T-helper 1 cell treated with Interleukin-12 subunit alpha and Interleukin-12 subunit beta and Interleukin-4 antibody, amounts not matched to agents 30 ng/mL and 1 ng/mL, for 36 hours (primary cell): Measurements from ENCODE around the gene BICRA. TPM values are rescaled to one million over a fixed set of nuclear protein-coding genes. Genes with fewer than 3 reads are reported as not detected.
"Not testable (repeated sequence)": the region's sequence is repeated elsewhere in the genome, so short reads cannot be mapped to it uniquely, and the experiment has no call there.

Experiments
- intact Hi-C: fragments of 100-400 bp; cut with micrococcal nuclease; formaldehyde crosslinking; loops from one replicate; pipeline ENCODE4 v1.15.1; 2024
- total RNA-seq: library from RNA; stranded (reverse); gene quantifications from 2 replicates; pipeline ENCODE4 v1.2.3, GENCODE V29; 2022

Gene BICRA
- total RNA-seq, 1 donor from 2014 or later = 20.6 TPM

DNA sequence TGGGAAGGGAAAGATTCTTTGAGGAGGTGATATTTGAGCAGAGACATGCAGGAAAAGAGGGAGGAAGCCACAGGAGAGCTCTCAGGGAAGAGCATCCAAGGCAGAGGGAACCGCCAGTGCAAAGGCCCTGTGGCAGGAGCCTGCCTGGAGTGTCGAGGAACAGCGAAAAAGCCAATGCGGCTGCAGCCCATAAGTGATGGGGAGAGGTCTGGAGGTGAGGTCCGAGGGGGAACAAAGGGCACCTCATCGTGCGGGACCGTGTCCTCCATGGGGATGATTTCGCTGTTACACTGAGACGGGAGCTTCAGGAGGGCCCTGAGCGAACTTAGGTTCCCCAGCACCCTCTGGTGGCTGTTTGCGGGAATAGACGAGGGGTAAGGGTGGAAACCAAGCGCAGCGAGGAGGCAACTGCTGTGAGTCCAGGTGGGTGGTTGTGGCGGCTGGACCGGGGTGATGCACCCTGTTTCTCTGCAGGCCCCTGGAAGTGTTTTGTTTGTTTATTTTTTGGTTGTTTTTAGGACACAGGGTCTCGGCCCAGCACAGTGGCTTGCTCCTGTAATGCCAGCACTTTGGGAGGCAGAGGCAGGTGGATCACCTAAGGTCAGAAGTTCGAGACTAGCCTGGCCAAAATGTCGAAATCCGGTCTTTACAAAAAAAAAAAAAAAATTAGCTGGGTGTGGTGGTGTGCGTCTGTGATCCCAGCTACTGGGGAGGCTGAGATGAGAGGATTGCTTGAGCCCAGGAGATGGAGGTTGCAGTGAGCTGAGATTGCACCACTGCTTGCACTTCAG is 98.4 kb downstream of the BICRA start:
- intact Hi-C loops = loop anchor here (1.0 to 5.0 kb wide), 2 partner anchors 271 to 410 kb away; no protein-coding TSS in a partner anchor

DNA sequence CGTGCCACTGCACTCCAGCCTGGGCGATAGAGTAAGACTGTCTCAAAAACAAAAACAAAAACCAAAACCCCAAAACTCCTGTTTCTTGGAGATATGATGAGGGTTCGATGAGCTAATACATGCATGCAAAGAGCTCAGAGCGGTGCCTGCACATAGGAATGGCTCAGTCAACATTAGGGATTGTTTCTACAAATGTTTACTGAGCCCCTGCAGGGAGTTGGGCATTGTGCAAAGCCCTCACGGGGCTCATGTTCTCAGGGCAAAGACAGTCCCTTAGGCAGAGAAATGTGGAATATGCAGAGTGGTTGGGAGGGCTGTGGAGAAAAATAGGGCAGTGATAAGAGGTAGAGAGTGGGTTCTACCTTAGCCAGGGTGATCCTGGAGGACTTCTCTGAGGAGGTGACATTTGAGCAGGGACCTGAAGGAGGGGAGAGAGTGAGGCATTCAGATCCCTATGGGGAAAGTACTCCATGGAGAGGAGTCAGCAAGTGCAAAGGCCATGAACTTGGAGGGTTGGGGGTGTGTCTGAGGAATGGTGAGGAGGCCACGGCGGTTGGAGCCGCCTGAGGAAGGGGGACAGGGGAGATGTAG is 102.8 kb downstream of the BICRA start:
- intact Hi-C loops = no loop called here

DNA sequence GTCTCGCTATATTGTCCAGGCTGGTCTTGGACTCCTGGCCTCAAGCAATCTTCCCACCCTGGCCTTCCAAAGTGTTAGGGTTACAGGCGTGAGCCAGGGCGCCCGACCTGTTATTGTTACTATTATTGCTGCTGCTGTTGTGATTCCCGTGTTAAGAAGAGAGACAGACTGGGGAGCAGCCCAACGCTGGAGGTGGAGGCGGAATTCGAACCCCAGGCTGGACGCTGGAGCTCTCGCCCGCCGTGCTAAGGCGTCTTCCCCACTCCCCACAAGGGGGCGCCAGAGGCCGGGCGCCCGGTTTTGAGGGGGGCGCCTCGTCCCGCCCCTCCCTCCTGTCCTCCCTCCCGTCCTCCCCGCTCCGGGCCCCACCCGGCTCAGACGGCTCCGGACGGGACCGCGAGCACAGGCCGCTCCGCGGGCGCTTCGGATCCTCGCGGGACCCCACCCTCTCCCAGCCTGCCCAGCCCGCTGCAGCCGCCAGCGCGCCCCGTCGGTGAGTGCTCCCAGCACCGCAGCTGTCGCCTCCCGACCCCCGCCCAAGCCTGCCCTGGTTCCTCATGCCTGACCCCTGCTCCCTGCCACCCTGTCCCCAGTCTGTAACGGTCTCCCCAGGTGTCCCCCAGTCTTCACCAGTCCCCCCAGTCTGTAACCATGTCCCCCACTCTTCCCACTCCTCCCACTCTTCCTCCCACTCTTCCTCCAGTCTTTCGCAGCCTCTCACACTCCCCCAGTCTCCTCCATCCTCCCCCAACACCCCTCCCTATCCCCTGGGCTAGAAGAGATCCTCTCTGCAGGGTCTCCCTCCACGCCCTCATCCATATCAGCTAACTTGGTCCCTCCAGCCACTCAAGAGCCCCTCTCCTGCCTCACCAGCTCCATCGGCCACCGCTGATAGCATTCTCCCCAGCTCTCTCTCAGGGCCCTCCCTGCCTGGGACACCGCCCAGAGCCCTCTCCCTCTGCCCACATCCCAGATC is 104.4 kb downstream of the BICRA start, which contains the start of gene EHD2:
Gene EHD2 (plus strand): TSS at position 377 of the 976 bp plus-strand sequence. CDS start 3,191 bp downstream, outside the sequence.
- intact Hi-C loops = loop anchor here (1.0 kb wide), 2 partner anchors 30 to 75 kb away; no protein-coding TSS in a partner anchor

DNA sequence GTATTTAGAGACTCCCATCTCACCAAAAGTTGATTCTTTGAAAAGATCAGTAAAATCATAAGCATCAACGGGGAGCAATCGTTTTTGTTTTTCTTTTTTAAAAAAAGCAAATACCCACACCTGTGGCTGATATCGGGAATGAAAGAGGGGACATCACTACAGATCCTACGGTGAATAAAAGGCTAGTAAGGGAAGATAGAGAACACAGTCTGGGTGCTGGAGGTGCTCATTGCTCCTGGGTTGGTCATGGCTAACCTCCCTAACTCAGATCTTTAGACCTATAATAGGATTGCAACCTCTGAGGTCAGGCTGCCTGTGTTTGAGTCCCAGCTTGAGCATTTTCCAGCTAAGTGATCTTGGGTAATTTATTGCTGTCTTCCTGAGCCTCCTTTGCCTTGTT is 105.4 kb downstream of the BICRA start:
- intact Hi-C loops = no loop called here

DNA sequence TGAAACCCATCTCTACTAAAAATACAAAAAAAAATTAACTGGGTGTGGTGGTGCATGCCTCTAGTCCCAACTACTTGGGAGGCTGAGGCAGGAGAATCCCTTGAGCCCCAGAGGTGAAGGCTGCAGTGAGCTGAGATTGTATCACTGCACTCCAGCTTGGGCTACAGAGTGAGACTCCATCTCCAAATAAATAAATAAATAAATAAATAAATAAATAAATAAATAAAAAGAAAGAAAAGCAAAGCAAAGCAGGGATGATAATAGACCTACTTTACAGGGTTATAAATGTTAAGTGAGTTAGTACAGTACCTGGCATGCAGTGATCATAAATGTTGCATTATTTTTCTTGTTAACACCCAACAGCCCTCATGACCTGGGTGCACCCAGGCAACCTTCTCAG is 105.9 kb downstream of the BICRA start:
- intact Hi-C loops = not testable (repeated sequence)

DNA sequence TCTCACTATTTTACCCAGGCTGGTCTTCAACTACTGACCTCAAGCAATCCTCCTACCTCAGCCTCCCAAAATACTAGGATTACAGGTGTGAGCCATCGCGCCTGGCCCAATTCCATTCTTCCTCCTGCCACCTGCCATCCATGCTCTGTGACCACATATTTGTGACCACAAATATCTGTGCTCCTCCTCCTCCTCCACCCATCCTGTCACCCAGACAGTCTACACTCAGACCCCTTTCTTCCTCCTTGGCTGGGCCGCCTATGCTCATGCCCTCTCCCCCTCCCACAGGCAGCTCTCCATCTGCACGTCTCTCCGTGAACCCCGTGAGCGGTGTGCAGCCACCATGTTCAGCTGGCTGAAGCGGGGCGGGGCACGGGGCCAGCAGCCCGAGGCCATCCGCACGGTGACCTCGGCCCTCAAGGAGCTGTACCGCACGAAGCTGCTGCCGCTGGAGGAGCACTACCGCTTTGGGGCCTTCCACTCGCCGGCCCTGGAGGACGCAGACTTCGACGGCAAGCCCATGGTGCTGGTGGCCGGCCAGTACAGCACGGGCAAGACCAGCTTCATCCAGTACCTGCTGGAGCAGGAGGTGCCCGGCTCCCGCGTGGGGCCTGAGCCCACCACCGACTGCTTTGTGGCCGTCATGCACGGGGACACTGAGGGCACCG is 107.5 kb downstream of the BICRA start:
- intact Hi-C loops = no loop called here

DNA sequence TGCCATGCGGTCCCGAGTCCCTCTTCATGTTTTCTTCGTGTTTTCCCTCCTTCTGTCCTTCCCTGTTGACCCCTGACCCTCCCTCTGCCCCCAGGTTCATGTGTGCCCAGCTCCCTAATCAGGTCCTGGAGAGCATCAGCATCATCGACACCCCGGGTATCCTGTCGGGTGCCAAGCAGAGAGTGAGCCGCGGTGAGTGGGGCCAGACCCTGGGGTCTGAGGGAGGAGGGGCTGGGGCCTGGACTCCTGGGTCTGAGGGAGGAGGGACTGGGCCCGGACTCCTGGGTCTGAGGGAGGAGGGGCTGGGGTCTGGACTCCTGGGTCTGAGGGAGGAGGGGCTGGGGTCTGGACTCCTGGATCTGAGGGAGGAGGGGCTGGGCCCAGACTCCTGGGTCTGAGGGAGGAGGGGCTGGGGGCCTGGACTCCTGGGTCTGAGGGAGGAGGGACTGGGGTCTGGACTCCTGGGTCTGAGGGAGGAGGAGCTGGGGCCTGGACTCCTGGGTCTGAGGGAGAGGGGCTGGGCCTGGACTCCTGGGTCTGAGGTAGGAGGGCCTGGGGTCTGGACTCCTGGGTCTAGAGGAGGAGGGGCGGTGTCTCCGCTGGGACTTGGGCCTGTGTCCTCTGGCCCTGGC is 109.6 kb downstream of the BICRA start:
- intact Hi-C loops = not testable (repeated sequence)

DNA sequence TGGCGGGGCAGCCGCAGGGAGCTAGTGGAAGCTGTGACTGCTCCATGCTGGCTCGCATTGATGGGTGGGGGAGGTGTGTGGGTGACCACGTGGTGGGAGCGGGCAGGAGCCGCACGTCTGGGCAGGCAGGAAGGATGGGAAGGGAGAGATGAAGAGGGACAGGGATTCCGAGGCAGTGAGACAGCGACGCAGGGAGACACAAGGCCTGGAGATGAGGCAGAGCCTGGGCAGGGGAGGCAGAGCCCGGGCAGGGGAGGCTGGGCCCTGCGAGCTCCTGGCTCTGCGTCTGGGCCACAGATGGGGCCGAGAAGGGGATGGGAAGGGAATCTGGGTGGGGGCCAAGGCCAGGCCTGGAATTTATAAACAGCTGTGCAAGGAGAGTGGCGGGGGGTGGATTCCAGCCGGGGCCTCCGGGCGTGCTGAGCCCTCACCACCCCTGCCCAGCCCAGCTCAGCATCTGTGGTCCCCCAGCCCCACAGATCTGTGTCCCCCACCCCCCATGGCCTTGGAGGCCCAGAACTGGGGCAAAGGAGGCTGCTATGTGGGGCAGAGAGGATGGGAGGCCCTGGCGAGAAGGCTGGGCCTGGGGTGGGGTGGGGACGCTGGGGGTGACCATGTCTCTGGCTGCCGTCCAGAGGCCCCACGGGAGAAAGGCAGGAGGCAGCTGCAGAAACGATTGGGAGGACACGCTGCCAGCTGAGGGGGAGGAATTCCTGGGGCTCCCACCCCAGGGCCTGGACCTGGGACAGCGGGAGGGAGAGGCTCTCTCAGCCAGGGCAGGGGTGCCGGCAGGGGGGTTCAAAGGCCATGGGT is 110.3 kb downstream of the BICRA start:
- intact Hi-C loops = no loop called here

DNA sequence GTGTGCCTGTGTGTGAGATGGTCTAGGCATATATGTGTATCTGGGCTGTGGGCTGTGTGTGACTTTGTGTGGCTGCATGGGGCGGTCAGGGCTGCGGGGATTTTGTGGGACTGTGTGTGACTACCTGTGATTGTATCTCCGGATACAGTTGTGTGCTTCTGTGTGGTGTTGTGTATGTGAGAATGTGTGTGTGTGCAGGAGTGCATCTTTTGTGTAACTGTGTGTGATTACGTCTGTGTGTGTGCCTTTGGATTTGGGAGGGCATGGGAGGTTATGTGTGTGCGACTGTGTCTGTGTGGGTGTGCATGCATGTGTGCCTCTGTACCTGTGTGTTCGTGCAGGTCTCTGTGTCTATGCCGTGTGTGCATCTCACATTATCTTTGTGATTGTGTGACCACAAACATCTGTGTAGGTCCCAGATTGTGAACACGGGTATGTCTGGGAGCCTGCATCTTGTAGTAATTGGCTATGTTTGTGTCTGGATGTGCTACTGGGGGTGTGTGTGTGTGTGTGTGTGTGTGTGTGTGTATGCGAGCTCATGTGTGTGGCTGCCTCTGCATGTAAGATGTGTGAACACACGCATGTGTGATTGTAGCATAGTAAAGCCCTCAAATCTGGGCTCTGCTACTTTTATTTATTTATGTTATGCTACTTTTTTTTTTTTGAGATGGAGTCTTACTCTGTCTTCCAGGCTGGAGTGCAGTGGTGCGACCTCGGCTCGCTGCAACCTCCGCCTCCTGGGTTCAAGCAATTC is 111.9 kb downstream of the BICRA start:
- intact Hi-C loops = no loop called here

DNA sequence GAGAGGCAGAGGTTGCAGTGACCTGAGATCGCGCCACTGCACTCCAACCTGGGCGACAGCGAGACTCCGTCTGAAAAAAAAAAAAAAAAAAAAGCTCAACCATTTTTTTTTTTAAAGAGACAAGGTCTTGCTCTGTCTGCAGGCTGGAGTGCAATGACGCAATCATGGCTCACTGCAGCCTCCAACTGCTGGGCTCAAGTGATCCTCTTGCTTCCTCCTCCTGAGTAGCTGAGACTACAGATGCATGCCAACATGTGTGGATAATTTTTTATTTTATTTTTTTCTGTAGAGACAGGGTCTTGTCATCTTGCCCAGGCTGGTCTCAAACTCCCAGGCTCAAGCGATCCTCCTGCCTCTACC is 114.6 kb downstream of the BICRA start:
- intact Hi-C loops = no loop called here

DNA sequence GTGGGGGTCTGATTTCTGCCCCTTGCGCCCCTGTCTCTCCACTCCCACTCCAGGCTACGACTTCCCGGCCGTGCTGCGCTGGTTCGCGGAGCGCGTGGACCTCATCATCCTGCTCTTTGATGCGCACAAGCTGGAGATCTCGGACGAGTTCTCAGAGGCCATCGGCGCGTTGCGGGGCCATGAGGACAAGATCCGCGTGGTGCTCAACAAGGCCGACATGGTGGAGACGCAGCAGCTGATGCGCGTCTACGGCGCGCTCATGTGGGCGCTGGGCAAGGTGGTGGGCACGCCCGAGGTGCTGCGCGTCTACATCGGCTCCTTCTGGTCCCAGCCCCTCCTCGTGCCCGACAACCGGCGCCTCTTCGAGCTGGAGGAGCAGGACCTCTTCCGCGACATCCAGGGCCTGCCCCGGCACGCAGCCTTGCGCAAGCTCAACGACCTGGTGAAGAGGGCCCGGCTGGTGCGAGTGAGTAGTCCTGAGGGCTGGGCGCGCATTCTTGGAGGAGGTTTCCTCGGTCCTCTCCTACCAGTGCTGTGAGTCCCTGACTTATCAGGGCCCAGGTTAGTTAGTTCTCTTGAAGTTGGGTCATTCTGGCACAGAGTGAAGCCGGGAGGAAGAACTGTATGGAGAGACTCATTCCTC is 116.9 kb downstream of the BICRA start:
- intact Hi-C loops = no loop called here

DNA sequence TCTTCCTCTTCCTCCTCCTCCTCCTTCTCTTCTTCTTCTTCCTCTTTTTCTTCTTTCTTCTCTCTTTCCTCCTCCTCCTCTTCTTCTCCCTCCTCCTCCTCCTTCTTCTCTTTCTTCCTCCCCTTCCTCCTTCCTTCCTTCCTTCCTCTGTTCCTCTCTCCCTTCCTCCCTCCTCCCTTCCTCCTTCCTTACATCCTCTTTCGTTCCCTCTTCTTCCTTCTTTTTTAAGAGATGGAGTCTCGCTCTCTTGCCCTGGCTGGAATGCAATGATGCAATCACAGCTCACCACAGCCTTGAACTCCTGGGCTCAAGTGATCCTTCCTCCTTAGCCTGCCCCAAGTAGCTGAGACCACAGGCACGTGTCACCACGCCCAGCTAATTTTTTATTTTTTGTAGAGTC is 117.5 kb downstream of the BICRA start:
- intact Hi-C loops = no loop called here

DNA sequence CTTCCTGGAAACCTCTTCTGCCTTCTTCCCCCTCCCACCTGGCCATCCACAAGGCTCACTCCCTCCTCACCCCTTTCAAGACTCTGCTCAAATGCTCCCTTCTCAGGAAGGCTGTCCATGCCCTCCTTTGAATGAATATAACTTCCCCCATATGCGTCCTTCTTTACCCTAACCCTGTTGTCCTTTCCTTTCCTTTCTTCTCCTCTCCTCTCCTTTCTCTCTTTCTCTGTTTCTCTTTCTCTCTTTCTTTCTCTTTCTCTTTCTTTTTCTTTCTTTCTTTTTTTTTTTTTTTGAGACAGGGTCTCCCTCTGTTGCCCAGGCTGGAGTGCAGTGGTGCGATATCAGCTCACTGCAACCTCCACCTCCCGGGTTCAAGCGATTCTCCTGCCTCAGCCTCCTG is 119.4 kb downstream of the BICRA start:
- intact Hi-C loops = not testable (repeated sequence)

DNA sequence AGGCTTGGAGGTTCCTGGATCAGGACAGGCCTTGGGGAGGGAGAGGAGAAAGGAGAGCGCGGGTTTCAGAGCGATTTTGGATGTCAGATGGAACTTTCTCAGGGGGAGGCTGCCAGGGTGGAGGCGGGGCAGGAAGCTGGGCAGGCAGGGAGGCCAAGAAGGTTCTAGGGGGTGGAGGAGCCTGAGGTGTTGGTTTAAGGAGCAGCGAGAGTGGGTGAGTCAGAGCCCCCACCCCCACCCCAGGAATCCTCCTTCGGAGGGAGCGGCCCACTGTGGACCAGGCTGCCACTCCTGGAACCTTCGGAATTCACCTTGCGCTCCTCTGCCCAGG is 120.5 kb downstream of the BICRA start:
- intact Hi-C loops = no loop called here

DNA sequence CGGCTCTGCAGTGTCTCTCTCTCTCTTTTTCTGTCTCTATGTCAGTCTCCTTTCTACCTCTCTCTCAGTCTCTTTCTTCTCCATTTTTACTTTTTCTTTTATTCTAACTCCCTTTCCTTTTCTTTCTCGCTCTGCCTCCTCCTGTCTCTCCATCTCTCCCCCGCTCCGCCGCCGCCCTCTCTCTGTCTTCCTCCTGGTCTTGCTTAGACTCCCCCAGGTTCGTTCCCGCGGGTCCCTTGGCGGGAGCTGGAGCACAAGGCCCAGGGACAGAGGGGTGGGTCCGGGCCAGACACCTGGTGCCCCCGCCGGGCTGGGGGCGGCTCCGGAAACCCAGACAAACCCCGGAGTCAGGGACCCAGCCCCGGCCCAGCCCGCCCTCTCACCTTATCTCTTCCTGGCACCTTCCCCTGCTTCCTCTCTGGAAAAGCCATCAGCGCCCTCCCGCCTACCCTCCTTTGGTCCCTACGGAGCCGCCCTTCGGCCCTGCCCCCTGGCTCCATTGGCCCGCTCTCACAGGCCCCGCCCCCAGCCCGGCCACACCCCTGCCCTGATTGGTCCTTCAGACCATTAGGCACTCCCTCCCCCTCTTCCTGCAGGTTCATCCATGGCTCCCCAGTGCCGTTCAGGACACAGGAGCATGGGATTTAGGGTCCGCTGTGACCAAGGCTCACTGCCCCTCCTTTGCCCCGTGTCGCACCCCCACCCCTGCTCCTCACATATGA is 121.0 kb downstream of the BICRA start:
- intact Hi-C loops = loop anchor here (1.0 kb wide), 1 partner anchor 15 kb away; the partner anchor contains the start of gene NOP53

DNA sequence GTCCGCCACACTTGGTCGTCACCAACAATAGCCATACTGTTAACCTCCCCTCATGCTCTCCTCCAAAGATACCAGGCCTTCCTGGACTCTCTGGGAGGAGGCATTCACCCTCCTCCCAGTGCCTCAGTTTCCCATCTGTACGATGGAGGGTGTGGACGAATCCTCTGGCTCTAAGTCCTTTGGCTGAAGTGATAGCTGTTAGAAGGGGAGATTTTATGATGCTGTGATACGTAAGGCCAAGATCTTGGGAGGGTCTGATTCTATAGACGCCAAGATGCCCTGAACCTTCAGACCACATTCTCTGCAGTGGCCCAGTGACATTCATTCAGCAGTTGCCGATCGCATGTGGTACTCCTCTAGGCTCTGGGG is 121.6 kb downstream of the BICRA start:
- intact Hi-C loops = loop anchor here (1.0 kb wide), 1 partner anchor 15 kb away; the partner anchor contains the start of gene NOP53

DNA sequence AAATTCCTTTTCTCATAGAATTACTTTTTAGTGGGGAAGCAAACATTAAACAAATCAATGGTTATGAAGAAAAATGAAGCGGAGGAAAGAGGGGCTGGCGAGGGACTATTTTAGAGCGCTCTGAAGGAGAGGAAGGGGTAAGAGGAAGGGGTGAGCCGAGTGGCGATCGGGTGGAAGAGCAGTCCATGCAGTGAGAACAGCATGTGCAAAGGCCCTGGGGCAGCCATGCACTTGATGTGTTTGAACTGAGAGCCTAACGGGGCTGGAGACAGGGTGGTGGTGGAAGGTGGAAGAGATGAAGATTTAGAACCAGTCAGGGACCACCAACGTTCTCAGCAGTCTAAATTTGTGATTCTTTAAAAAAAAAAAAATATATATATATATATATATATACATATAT is 122.0 kb downstream of the BICRA start:
- intact Hi-C loops = loop anchor here (1.0 kb wide), 1 partner anchor 14 kb away; the partner anchor contains the start of gene NOP53

DNA sequence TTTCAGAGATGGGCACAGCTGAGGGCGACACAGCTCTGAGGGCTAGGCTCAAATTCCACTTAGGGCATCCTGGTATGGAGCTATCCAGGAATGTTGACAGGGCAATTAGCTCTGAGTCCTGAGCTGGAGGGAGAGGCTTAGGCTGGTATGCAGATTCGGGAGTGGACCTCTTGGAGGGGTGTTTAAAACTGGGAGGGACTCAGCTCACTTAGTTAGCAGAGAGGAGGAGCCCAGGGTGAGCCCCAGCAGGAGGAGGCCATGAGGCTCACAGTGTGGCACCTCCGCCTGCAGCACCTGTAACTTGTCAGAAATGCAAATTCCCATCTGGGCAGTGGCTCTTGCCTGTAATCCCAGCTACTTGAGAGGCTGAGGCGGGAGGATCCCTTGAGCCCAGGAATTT is 126.2 kb downstream of the BICRA start:
- intact Hi-C loops = no loop called here
